ENCODE measurements around the gene SKAP2. TPM values are rescaled to one million over a fixed set of nuclear protein-coding genes. Genes with fewer than 3 reads are reported as not detected.

The SKAP2 gene
- polyA plus RNA-seq, 1 of the 3 experiments (the other 2 are of a cell fraction) = 0.69 TPM

DNA sequence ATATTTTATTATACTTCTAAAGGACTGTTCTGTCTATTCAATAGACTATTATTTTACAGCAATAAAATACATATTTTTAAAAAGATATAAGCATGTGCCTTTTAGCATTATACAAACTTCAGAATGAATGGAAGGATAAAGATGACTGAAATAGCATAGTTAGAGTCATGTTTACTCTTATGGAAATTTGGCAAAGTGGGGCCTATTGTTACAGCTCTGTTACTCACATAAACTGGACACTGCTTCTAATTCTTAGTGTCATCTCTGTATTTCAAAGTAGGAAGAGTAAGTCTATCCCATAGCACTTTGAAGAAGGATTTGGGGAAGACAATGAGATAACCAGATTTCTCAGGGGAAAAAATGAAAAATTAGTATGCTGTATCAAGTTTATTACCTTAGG, 168.2 kb downstream of the SKAP2 start:
- Histone ChIP-seq H2AFZ (ENCODE audit: low read depth) (no peak overlapping the region), H3K27me3 (ENCODE audit: insufficient read depth) (peaks cover 4% of the 10 kb centered on the region; the same call in 1 of the 2 replicates), H3K9ac (no peak overlapping the region), H3K79me2 (ENCODE audit: insufficient read depth) (no peaks in the 10 kb centered on the region), H3K9me3 (no peaks in the 10 kb centered on the region), H3K9me2 (no peaks in the 10 kb centered on the region), H3K36me3 (replicated peaks in 1 of 2; ENCODE audit: control insufficient read depth in 1 of 2, insufficient read depth in 2 of 2, low read length in 1 of 2) (no peaks in the 10 kb centered on the region), H3F3A (replicated peaks; ENCODE audit: insufficient read depth) (no peaks in the 10 kb centered on the region), H3K27ac (ENCODE audit: low read depth in 2 of 2, low read length in 1 of 2) (no peak overlapping the region), H3K4me3 (ENCODE audit: low read depth in 2 of 2, low read length in 1 of 2) (no peak overlapping the region), H4K20me1 (ENCODE audit: insufficient read depth) (no peaks in the 10 kb centered on the region), H3K4me2 (no peak overlapping the region), H3K4me1 (ENCODE audit: control insufficient read depth in 1 of 2, insufficient read depth in 2 of 2, low read depth in 1 of 2, low read length in 1 of 2) (peaks cover 0 to 6% of the 10 kb centered on the region in 2 experiments; a peak in 1 of 4 replicates)
- CTCF ChIA-PET = interaction anchor here (1.2 to 8.1 kb wide), 6 partner anchors 8 to 465 kb away, joined by 3 to 77 read pairs (median 5); no protein-coding TSS in a partner anchor
- no peak for DNase-seq
- TF ChIP-seq TCF12 (IDR thresholded peaks at IDR 0.05) (no peak), RCOR1 (IDR thresholded peaks at IDR 0.05; ENCODE audit: low read length) (no peak), EZH2phosphoT487 (IDR thresholded peaks at IDR 0.05; ENCODE audit: borderline replicate concordance, low read depth) (no peak), NRF1 (IDR thresholded peaks at IDR 0.05; ENCODE audit: low read depth, low read length) (no peak), GATA2 (CRISPR knock-in tag; IDR thresholded peaks at IDR 0.05) (no peak)
- POLR2A ChIA-PET = no interaction called here

DNA sequence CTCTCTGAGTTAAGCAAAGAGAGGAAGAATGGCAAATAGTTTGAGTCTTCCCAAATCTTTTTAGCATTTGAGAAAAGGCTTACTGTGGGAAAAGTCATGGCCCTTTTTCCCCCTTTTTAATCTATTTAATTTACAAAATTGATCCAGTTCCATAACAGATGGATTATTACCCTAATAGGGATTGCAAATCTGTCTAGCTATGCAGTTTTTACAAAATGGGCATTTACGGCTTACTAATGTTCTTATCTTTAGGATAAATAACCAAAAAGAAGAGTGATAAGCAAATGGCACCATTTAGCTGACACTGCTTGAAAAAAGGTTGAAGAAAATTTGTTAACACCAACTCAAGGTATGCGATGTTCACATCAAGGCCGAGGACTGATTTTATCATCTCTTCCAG, 169.7 kb downstream of the SKAP2 start:
- Histone ChIP-seq H4K20me1 (ENCODE audit: insufficient read depth) (no peaks in the 10 kb centered on the region), H2AFZ (ENCODE audit: low read depth) (no peak overlapping the region), H3K27me3 (ENCODE audit: insufficient read depth) (peaks cover 4% of the 10 kb centered on the region; the same call in 1 of the 2 replicates), H3K36me3 (replicated peaks in 1 of 2; ENCODE audit: control insufficient read depth in 1 of 2, insufficient read depth in 2 of 2, low read length in 1 of 2) (no peaks in the 10 kb centered on the region), H3K4me3 (ENCODE audit: low read depth in 2 of 2, low read length in 1 of 2) (no peak overlapping the region), H3K9ac (no peak overlapping the region), H3K79me2 (ENCODE audit: insufficient read depth) (no peaks in the 10 kb centered on the region), H3K27ac (ENCODE audit: low read depth in 2 of 2, low read length in 1 of 2) (no peak overlapping the region), H3K9me2 (no peaks in the 10 kb centered on the region), H3K9me3 (no peaks in the 10 kb centered on the region), H3F3A (replicated peaks; ENCODE audit: insufficient read depth) (no peaks in the 10 kb centered on the region), H3K4me2 (no peak overlapping the region), H3K4me1 (ENCODE audit: control insufficient read depth in 1 of 2, insufficient read depth in 2 of 2, low read depth in 1 of 2, low read length in 1 of 2) (peaks cover 0 to 7% of the 10 kb centered on the region in 2 experiments; a peak in 2 of 4 replicates)
- 80% methylated on average over 3 of the region's 3 CpGs for WGBS (ENCODE audit: low lambda C conversion rate)
- no peak for DNase-seq
- TF ChIP-seq SMC3 (IDR thresholded peaks at IDR 0.05; ENCODE audit: low read depth, low read length) (no peak), RFX5 (IDR thresholded peaks at IDR 0.05; ENCODE audit: low read length) (no peak), NRF1 (IDR thresholded peaks at IDR 0.05; ENCODE audit: low read depth, low read length) (no peak), FOSL2 (IDR thresholded peaks at IDR 0.05; ENCODE audit: borderline replicate concordance, low read depth) (no peak), JUND (IDR thresholded peaks at IDR 0.05) (no peak), GATA2 (CRISPR knock-in tag; IDR thresholded peaks at IDR 0.05) (no peak)
- TF ChIP-seq, protein P1, sequence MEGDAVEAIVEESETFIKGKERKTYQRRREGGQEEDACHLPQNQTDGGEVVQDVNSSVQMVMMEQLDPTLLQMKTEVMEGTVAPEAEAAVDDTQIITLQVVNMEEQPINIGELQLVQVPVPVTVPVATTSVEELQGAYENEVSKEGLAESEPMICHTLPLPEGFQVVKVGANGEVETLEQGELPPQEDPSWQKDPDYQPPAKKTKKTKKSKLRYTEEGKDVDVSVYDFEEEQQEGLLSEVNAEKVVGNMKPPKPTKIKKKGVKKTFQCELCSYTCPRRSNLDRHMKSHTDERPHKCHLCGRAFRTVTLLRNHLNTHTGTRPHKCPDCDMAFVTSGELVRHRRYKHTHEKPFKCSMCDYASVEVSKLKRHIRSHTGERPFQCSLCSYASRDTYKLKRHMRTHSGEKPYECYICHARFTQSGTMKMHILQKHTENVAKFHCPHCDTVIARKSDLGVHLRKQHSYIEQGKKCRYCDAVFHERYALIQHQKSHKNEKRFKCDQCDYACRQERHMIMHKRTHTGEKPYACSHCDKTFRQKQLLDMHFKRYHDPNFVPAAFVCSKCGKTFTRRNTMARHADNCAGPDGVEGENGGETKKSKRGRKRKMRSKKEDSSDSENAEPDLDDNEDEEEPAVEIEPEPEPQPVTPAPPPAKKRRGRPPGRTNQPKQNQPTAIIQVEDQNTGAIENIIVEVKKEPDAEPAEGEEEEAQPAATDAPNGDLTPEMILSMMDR (IDR thresholded peaks at IDR 0.05) = no peak
- TF ChIP-seq, protein P2, sequence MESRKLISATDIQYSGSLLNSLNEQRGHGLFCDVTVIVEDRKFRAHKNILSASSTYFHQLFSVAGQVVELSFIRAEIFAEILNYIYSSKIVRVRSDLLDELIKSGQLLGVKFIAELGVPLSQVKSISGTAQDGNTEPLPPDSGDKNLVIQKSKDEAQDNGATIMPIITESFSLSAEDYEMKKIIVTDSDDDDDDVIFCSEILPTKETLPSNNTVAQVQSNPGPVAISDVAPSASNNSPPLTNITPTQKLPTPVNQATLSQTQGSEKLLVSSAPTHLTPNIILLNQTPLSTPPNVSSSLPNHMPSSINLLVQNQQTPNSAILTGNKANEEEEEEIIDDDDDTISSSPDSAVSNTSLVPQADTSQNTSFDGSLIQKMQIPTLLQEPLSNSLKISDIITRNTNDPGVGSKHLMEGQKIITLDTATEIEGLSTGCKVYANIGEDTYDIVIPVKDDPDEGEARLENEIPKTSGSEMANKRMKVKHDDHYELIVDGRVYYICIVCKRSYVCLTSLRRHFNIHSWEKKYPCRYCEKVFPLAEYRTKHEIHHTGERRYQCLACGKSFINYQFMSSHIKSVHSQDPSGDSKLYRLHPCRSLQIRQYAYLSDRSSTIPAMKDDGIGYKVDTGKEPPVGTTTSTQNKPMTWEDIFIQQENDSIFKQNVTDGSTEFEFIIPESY (IDR thresholded peaks at IDR 0.05; ENCODE audit: borderline replicate concordance, low read depth) = no peak
- ChIA-PET CTCF (interaction anchor here (0.5 to 8.1 kb wide), 12 partner anchors 8 to 498 kb away, joined by 3 to 77 read pairs (median 5); partner anchors contain the start of gene HOXA5), POLR2A (no interaction called here)
